Astrocyte (in vitro differentiated cells and primary cell): ENCODE results near the gene HMGA1. TPM values are rescaled to one million over a fixed set of nuclear protein-coding genes. Genes with fewer than 3 reads are reported as not detected.

Experiments
- DNase-seq: peaks from one replicate; pipeline ENCODE4 v3.0.0-alpha.2; 2010; ENCODE audit warnings: low read depth
- FAIRE-seq: peaks from 2 replicates; lab custom pipeline; 2011; peaks lifted over from hg19 to GRCh38; lab: Jason Lieb, UNC
- H2AFZ ChIP-seq: 2 replicates; pipeline ENCODE4 v1.6.0; 2012; ENCODE audit warnings: low read depth, low read length, inconsistent platforms
- H3K27ac ChIP-seq: 2 replicates; pipeline ENCODE4 v1.5.1; 2011; ENCODE audit warnings: low read depth, low read length, inconsistent platforms
- H3K27me3 ChIP-seq: 2 replicates; pipeline ENCODE4 v1.6.0; 2011; ENCODE audit warnings: low read length, inconsistent platforms; ENCODE audit not compliant: insufficient read depth
- H3K36me3 ChIP-seq: 2 replicates; pipeline ENCODE4 v1.5.1; 2011; ENCODE audit warnings: low read length, inconsistent platforms; ENCODE audit not compliant: insufficient read depth
- H3K4me1 ChIP-seq: 2 replicates; pipeline ENCODE4 v1.5.1; 2011; ENCODE audit warnings: low read length, inconsistent platforms; ENCODE audit not compliant: insufficient read depth
- H3K4me2 ChIP-seq: 2 replicates; pipeline ENCODE4 v1.6.0; 2012; ENCODE audit warnings: low read length, inconsistent platforms
- H3K4me3 ChIP-seq: 2 replicates; pipeline ENCODE4 v1.5.1; 2011; ENCODE audit warnings: low read depth, mild to moderate bottlenecking, low read length, inconsistent platforms; ENCODE audit not compliant: insufficient read depth
- H3K79me2 ChIP-seq: 2 replicates; pipeline ENCODE4 v1.6.0; 2012; ENCODE audit warnings: mild to moderate bottlenecking, low read length, inconsistent platforms; ENCODE audit not compliant: insufficient read depth
- H3K9ac ChIP-seq: 2 replicates; pipeline ENCODE4 v1.6.0; 2012; ENCODE audit warnings: mild to moderate bottlenecking, low read length, inconsistent platforms
- H3K9me3 ChIP-seq: 2 replicates; pipeline ENCODE4 v1.5.1; 2012; ENCODE audit warnings: low read depth, mild to moderate bottlenecking, low read length, inconsistent platforms; ENCODE audit not compliant: insufficient read depth
- H4K20me1 ChIP-seq: 2 replicates; pipeline ENCODE4 v1.6.0; 2012; ENCODE audit warnings: low read length, inconsistent platforms; ENCODE audit not compliant: insufficient read depth
- H3K27ac Mint-ChIP-seq: one replicate; pipeline ENCODE4 v1.8.0; 2021; ENCODE audit warnings: mild to moderate bottlenecking, mixed read lengths; ENCODE audit not compliant: unreplicated experiment
- H3K27me3 Mint-ChIP-seq: one replicate; pipeline ENCODE4 v1.8.0; 2021; ENCODE audit warnings: low read depth, mixed read lengths; ENCODE audit not compliant: unreplicated experiment
- H3K36me3 Mint-ChIP-seq: one replicate; pipeline ENCODE4 v1.8.0; 2021; ENCODE audit warnings: low read depth, mixed read lengths; ENCODE audit not compliant: unreplicated experiment
- H3K4me1 Mint-ChIP-seq: one replicate; pipeline ENCODE4 v1.8.0; 2021; ENCODE audit warnings: low read depth, mixed read lengths; ENCODE audit not compliant: unreplicated experiment
- H3K4me3 Mint-ChIP-seq: one replicate; pipeline ENCODE4 v1.8.0; 2021; ENCODE audit warnings: mild to moderate bottlenecking, moderate library complexity, mixed read lengths; ENCODE audit not compliant: unreplicated experiment
- H3K9me3 Mint-ChIP-seq: one replicate; pipeline ENCODE4 v1.8.0; 2021; ENCODE audit warnings: mild to moderate bottlenecking, mixed read lengths; ENCODE audit not compliant: unreplicated experiment
- EZH2 ChIP-seq: IDR thresholded peaks from 2 replicates; pipeline ENCODE4 v1.6.1; 2012; ENCODE audit warnings: mild to moderate bottlenecking, low read length, inconsistent platforms; ENCODE audit not compliant: insufficient read depth
- total RNA-seq: library from RNA; stranded (reverse); gene quantifications from 2 replicates; pipeline ENCODE4 v1.2.1, GENCODE V29; 2021
- TF ChIP-seq, protein P1 (sequence below): IDR thresholded peaks from 2 replicates; pipeline ENCODE4 v1.5.1; 2011; ENCODE audit warnings: low read depth, mild to moderate bottlenecking, inconsistent platforms, low read length, moderate library complexity; ENCODE audit not compliant: insufficient read depth

Gene HMGA1
- total RNA-seq, 1 donor from 2014 or later = 199 TPM

DNA sequence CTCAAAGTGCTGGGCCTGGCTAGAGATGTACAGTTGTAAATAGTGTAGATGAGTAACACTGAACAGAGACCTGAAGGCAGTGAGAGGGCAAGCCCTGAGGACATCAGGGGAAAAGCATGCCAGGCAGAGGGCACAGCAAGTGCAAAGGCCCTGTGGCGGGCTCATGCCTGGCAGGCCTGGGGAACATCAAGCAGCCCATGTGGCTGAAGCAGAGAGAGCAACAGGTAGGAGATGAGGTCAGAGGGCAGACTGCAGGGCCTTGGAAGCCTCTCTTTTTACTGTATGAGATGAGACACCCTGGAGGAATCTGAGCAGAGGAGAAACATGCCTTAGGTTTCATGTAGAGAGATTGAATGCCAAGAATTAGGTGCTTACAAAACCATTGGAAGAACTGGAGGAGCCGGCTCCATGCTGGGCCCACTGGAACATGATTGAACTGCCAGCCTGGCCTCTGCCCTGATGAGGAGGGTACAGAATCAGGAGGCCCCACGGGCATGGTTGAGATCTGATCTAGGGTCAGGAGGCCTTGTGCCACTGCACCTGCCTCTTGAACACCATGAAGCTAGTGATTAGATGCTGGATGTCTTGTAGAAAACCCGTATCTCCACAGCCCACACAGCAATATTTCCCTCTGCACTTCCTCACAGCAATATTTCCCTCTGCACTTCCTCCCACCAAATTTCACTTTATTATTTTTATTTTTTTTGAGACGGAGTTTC is 5.9 kb upstream of the HMGA1 start:
- H3K27ac Mint-ChIP-seq = no peak overlapping the region
- FAIRE-seq (no peak), DNase-seq (no peak)
- Histone ChIP-seq H3K27me3 (no peaks in the 10 kb centered on the region), H3K9me3 (no peaks in the 10 kb centered on the region), H3K4me2 (no peak overlapping the region), H3K9ac (no peak overlapping the region), H4K20me1 (no peaks in the 10 kb centered on the region), H3K36me3 (no peaks in the 10 kb centered on the region), H2AFZ (no peak overlapping the region), H3K79me2 (no peaks in the 10 kb centered on the region), H3K4me3 (no peak overlapping the region), H3K4me1 (peaks cover 15% of the 10 kb centered on the region), H3K27ac (no peak overlapping the region)
- no peak overlapping the region for H3K4me3 Mint-ChIP-seq
- TF ChIP-seq, protein P1, sequence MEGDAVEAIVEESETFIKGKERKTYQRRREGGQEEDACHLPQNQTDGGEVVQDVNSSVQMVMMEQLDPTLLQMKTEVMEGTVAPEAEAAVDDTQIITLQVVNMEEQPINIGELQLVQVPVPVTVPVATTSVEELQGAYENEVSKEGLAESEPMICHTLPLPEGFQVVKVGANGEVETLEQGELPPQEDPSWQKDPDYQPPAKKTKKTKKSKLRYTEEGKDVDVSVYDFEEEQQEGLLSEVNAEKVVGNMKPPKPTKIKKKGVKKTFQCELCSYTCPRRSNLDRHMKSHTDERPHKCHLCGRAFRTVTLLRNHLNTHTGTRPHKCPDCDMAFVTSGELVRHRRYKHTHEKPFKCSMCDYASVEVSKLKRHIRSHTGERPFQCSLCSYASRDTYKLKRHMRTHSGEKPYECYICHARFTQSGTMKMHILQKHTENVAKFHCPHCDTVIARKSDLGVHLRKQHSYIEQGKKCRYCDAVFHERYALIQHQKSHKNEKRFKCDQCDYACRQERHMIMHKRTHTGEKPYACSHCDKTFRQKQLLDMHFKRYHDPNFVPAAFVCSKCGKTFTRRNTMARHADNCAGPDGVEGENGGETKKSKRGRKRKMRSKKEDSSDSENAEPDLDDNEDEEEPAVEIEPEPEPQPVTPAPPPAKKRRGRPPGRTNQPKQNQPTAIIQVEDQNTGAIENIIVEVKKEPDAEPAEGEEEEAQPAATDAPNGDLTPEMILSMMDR = no peak
- no peak for TF ChIP-seq EZH2
- H3K9me3 Mint-ChIP-seq = no peaks in the 10 kb centered on the region
- H3K27me3 Mint-ChIP-seq = peaks cover 3% of the 10 kb centered on the region
- H3K4me1 Mint-ChIP-seq = peaks cover 10% of the 10 kb centered on the region
- no peaks in the 10 kb centered on the region for H3K36me3 Mint-ChIP-seq

DNA sequence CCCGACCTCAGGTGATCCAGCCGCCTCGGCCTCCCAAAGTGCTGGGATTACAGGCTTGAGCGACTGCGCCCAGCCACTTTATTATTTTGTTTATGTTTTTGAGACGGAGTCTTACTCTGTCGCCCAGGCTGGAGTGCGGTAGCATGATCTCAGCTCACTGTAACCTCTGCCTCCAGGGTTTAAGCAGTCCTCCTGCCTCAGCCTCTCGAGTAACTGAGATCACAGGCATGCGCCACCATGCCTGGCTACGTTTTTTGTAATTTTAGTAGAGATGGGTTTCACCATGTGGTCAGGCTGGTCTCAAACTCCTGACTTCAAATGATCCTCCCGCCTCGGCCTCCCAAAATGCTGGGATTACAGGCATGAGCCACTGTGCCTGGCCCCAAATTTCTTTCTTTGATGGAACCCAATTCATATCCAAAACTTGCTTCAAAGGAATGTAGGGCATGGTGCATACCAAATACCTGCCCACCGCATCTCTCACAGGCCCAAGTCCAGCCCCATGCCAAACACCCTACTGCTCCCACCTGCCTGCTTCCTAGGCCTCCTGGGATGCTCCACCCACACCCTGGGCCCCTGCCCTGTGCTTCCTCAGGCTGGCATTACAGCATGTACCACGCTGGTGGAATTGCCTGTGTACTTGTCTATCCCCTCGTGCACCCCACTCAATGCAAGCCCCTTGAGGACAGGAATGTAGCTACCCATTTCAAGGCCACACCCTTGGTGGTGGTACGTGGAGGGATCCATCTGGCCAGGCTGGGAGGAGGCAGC is 4.9 kb upstream of the HMGA1 start:
- Mint-ChIP-seq H3K9me3 (no peaks in the 10 kb centered on the region), H3K4me1 (peaks cover 8% of the 10 kb centered on the region), H3K27me3 (peaks cover 1% of the 10 kb centered on the region), H3K36me3 (no peaks in the 10 kb centered on the region), H3K27ac (no peak overlapping the region), H3K4me3 (no peak overlapping the region)
- Histone ChIP-seq H3K36me3 (no peaks in the 10 kb centered on the region), H3K4me1 (peaks cover 22% of the 10 kb centered on the region), H4K20me1 (no peaks in the 10 kb centered on the region), H3K4me2 (no peak overlapping the region), H3K9ac (no peak overlapping the region), H3K79me2 (no peaks in the 10 kb centered on the region), H3K4me3 (no peak overlapping the region), H3K27ac (no peak overlapping the region), H3K9me3 (no peaks in the 10 kb centered on the region), H3K27me3 (no peaks in the 10 kb centered on the region), H2AFZ (no peak overlapping the region)
- no peak for FAIRE-seq
- DNase-seq = no peak
- no peak for TF ChIP-seq EZH2
- TF ChIP-seq, protein P1 = no peak

DNA sequence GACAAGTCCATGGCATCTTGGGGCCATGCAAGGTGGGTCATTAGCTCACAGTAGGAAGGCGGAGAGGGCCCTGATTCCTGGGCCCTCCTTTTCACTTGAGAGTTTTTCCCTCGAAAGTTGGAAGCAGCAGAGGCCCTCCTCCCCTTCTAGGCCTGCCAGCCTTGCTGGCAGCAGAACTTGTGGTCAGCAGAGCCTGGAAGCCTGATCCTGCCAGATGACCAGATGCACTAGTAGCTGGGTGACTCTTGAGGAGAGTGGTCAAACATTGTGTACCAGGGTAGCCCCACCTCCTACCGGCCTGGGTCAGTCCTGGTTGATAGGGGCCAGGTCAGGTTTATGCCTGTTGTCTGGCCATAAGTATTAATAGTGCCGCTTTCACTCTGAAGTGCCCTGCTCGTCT is 3.8 kb upstream of the HMGA1 start:
- Histone ChIP-seq H4K20me1 (no peaks in the 10 kb centered on the region), H3K27ac (no peak overlapping the region), H3K9ac (no peak overlapping the region), H3K4me3 (no peak overlapping the region), H3K79me2 (peaks cover 5% of the 10 kb centered on the region), H3K4me2 (no peak overlapping the region), H3K27me3 (no peaks in the 10 kb centered on the region), H3K36me3 (no peaks in the 10 kb centered on the region), H2AFZ (no peak overlapping the region), H3K4me1 (peaks cover 16% of the 10 kb centered on the region), H3K9me3 (no peaks in the 10 kb centered on the region)
- Mint-ChIP-seq H3K27ac (no peak overlapping the region), H3K36me3 (no peaks in the 10 kb centered on the region), H3K4me3 (no peak overlapping the region), H3K4me1 (peaks cover 3% of the 10 kb centered on the region), H3K9me3 (no peaks in the 10 kb centered on the region), H3K27me3 (no peaks in the 10 kb centered on the region)
- FAIRE-seq (no peak), DNase-seq (no peak)
- TF ChIP-seq, protein P1 = no peak
- no peak for TF ChIP-seq EZH2
